ENCODE measurements around the gene MARF1.

GRCh38 chr16:15609286-15609649 lies 33.7 kb downstream of the MARF1 start:
- TF ChIP-seq POLR2A (IDR thresholded peaks at IDR 0.05) (no peak), CTCF (IDR thresholded peaks at IDR 0.05) (no peak)

All from lower leg skin (tissue), 3 donors.